ENCODE measurements around the gene REEP6.

Gene REEP6

DNA sequence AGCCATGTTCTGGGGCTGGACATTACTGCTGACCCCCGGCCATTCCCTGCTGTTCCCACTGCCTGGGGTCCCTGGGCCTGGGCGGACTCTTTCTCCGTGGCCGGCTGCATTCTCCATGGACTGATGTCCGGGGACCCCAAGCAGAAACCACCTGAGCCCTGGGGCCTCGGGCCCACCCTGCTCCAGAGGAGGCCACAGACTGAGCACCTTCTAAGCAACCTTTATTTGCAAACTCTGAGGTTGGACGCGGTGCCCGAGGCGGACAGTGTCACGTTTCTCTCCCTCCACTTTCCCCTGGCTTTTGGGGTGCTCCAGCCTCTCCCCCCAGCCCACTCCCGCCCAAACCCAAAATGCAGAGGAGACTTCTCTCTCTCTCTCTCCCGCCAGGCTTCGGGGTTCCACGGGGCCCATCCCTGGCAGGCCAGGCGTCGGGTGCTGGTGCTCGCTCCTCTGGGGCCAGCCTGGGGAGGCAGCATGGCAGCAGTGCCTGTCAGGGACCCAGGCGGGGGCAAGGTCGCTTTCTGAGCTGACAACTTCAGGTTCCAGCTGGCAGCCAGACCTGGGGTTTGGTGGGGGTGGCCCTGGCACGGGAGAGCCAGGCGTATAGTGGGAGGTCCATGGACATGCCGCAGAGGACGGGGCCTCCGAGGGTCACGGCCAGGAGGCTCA, 9.6 kb upstream of the REEP6 start:
- no peak overlapping the region for H2BK120ac ChIP-seq (ENCODE audit: low read depth, low read length)
- H3K23ac ChIP-seq (ENCODE audit: low read length in 2 of 2): no peak overlapping the region
- DNase-seq: no peak
- H3K27me3 ChIP-seq (ENCODE audit: control insufficient read depth in 1 of 2, insufficient read depth in 1 of 2, low read length in 2 of 2): no peaks in the 10 kb centered on the region
- H2BK5ac ChIP-seq (ENCODE audit: low read depth, low read length, poor library complexity, severe bottlenecking): no peak overlapping the region
- no peak overlapping the region for H2BK15ac ChIP-seq (ENCODE audit: low read depth, poor library complexity, severe bottlenecking)
- H3K4me1 ChIP-seq (ENCODE audit: control insufficient read depth, insufficient read depth, low read depth, low read length): peaks cover 6% of the 10 kb centered on the region
- peaks cover 5% of the 10 kb centered on the region for H3K79me1 ChIP-seq (replicated peaks; ENCODE audit: low read length, poor library complexity, severe bottlenecking)
- H3K9me3 ChIP-seq (ENCODE audit: control insufficient read depth, low read length): no peaks in the 10 kb centered on the region
- no peak overlapping the region for H3K14ac ChIP-seq (ENCODE audit: low read length in 2 of 2)
- WGBS: 93% methylated on average over 26 of the region's 26 CpGs
- H2AFZ ChIP-seq (ENCODE audit: low read depth, low read length): no peak overlapping the region
- no peak overlapping the region for H3K18ac ChIP-seq (ENCODE audit: low read depth in 1 of 2, low read length in 2 of 2)
- H3K9ac ChIP-seq (ENCODE audit: low read length): no peak overlapping the region
- no peak overlapping the region for H4K8ac ChIP-seq (ENCODE audit: low read length)
- H4K91ac ChIP-seq (ENCODE audit: low read length): no peak overlapping the region
- H3K36me3 ChIP-seq (ENCODE audit: control insufficient read depth in 1 of 2, insufficient read depth in 2 of 2, low read depth in 1 of 2, low read length in 2 of 2): peaks cover 5 to 18% of the 10 kb centered on the region in 2 experiments
- no peak overlapping the region for H3K4ac ChIP-seq (ENCODE audit: low read depth in 1 of 2, low read length in 2 of 2)
- no peak overlapping the region for H3K4me2 ChIP-seq (ENCODE audit: low read length, poor library complexity, severe bottlenecking)
- H2BK12ac ChIP-seq (ENCODE audit: low read length in 2 of 2): no peak overlapping the region
- no peak overlapping the region for H3K27ac ChIP-seq (ENCODE audit: low read length, poor library complexity, severe bottlenecking)
- no peak overlapping the region for H3K4me3 ChIP-seq (ENCODE audit: insufficient read depth in 1 of 2, low read depth in 1 of 2, low read length in 2 of 2)
- no peak overlapping the region for H2AK5ac ChIP-seq (ENCODE audit: low read length, severe bottlenecking)

DNA sequence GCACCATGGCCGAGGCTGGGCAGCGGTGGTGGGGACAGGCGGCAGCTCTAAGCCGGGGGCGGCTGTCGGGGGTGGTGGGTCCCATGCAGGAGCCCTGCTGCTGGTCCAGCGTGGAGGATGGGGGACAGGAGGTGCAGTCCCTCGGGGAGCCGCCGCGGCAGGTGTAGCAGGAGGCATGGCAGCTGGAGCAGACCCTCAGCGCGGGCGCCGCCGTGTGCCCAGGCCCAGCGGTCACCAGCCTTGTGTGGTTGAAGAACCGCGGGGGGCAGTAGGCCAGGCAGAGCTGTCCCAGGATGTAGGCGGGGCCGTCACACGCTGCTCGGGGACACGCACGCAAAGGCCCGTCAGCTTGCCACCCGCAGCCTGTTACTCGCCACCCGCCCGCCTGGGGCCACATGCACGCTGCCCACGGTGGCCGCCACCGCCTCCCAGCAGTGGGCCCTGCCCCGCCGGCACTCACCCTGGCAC, 9.1 kb upstream of the REEP6 start:
- Histone ChIP-seq H3K9me3 (ENCODE audit: control insufficient read depth, low read length) (no peaks in the 10 kb centered on the region), H3K18ac (ENCODE audit: low read depth in 1 of 2, low read length in 2 of 2) (no peak overlapping the region), H3K14ac (ENCODE audit: low read length in 2 of 2) (no peak overlapping the region), H2AFZ (ENCODE audit: low read depth, low read length) (no peak overlapping the region), H3K4ac (ENCODE audit: low read depth in 1 of 2, low read length in 2 of 2) (no peak overlapping the region), H3K79me1 (replicated peaks; ENCODE audit: low read length, poor library complexity, severe bottlenecking) (peaks cover 5% of the 10 kb centered on the region), H4K8ac (ENCODE audit: low read length) (no peak overlapping the region), H2BK5ac (ENCODE audit: low read depth, low read length, poor library complexity, severe bottlenecking) (no peak overlapping the region), H3K27ac (ENCODE audit: low read length, poor library complexity, severe bottlenecking) (no peak overlapping the region), H3K23ac (ENCODE audit: low read length in 2 of 2) (no peak overlapping the region), H2AK5ac (ENCODE audit: low read length, severe bottlenecking) (no peak overlapping the region), H3K4me1 (ENCODE audit: control insufficient read depth, insufficient read depth, low read depth, low read length) (peaks cover 6% of the 10 kb centered on the region), H2BK12ac (ENCODE audit: low read length in 2 of 2) (no peak overlapping the region), H3K36me3 (ENCODE audit: control insufficient read depth in 1 of 2, insufficient read depth in 2 of 2, low read depth in 1 of 2, low read length in 2 of 2) (peaks cover 5 to 20% of the 10 kb centered on the region in 2 experiments), H2BK15ac (ENCODE audit: low read depth, poor library complexity, severe bottlenecking) (no peak overlapping the region), H3K27me3 (ENCODE audit: control insufficient read depth in 1 of 2, insufficient read depth in 1 of 2, low read length in 2 of 2) (no peaks in the 10 kb centered on the region), H3K4me2 (ENCODE audit: low read length, poor library complexity, severe bottlenecking) (no peak overlapping the region), H2BK120ac (ENCODE audit: low read depth, low read length) (no peak overlapping the region), H4K91ac (ENCODE audit: low read length) (peak overlapping the region; percentile 67), H3K9ac (ENCODE audit: low read length) (no peak overlapping the region), H3K4me3 (ENCODE audit: insufficient read depth in 1 of 2, low read depth in 1 of 2, low read length in 2 of 2) (no peak overlapping the region)
- no peak for DNase-seq
- WGBS: 95% methylated on average over 31 of the region's 36 CpGs

DNA sequence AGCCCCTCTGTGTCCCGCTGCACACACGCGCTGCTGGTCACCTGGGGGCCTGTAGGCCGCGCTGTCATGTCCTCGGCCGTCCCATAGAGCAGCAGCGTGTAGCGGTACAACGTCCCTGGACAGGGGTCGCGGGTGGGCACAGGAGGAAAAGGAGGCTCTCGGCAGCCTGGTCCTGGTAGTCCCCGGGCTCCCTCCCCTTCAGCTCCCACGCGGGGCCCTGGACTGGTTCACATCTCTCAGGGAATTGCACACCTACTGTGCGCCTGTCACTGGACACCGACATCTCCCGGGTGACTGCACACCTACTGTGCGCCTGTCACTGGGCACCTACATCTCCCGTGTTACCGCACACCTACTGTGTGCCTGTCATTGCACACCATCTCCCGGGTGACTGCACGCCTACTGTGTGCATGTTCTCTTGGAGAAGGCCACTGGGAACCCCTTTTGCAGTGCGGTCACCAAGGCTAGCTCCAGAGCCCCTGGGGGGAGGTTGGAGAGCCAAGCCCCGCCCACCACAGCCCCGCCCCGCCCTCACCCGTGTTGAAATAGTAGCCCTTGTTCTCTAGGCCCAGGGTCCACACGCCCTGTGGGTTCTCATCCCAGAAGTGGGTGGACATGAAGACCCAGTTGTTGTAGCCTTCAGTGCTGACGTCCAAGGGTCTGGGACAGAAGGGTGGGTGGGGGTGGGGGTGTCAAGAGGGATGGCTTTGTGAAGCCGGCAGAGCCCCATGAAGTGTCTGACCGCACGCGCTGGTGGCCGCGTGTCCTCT, 8.4 kb upstream of the REEP6 start:
- WGBS: 91% methylated on average over 37 of the region's 37 CpGs
- Histone ChIP-seq H3K18ac (ENCODE audit: low read depth in 1 of 2, low read length in 2 of 2) (peak overlapping the region in 1 of 2 experiments; percentile 25), H3K4ac (ENCODE audit: low read depth in 1 of 2, low read length in 2 of 2) (no peak overlapping the region), H4K8ac (ENCODE audit: low read length) (no peak overlapping the region), H3K9me3 (ENCODE audit: control insufficient read depth, low read length) (no peaks in the 10 kb centered on the region), H4K91ac (ENCODE audit: low read length) (peak overlapping the region; percentile 67), H2BK120ac (ENCODE audit: low read depth, low read length) (no peak overlapping the region), H2AFZ (ENCODE audit: low read depth, low read length) (no peak overlapping the region), H3K14ac (ENCODE audit: low read length in 2 of 2) (no peak overlapping the region), H3K23ac (ENCODE audit: low read length in 2 of 2) (no peak overlapping the region), H3K27ac (ENCODE audit: low read length, poor library complexity, severe bottlenecking) (no peak overlapping the region), H3K4me3 (ENCODE audit: insufficient read depth in 1 of 2, low read depth in 1 of 2, low read length in 2 of 2) (no peak overlapping the region), H2BK15ac (ENCODE audit: low read depth, poor library complexity, severe bottlenecking) (no peak overlapping the region), H3K36me3 (ENCODE audit: control insufficient read depth in 1 of 2, insufficient read depth in 2 of 2, low read depth in 1 of 2, low read length in 2 of 2) (peaks cover under 1 to 26% of the 10 kb centered on the region in 2 experiments), H2BK12ac (ENCODE audit: low read length in 2 of 2) (no peak overlapping the region), H3K27me3 (ENCODE audit: control insufficient read depth in 1 of 2, insufficient read depth in 1 of 2, low read length in 2 of 2) (no peaks in the 10 kb centered on the region), H2BK5ac (ENCODE audit: low read depth, low read length, poor library complexity, severe bottlenecking) (no peak overlapping the region), H3K4me1 (ENCODE audit: control insufficient read depth, insufficient read depth, low read depth, low read length) (peaks cover 6% of the 10 kb centered on the region), H3K9ac (ENCODE audit: low read length) (no peak overlapping the region), H3K79me1 (replicated peaks; ENCODE audit: low read length, poor library complexity, severe bottlenecking) (peaks cover 2% of the 10 kb centered on the region), H3K4me2 (ENCODE audit: low read length, poor library complexity, severe bottlenecking) (no peak overlapping the region), H2AK5ac (ENCODE audit: low read length, severe bottlenecking) (no peak overlapping the region)
- no peak for DNase-seq

DNA sequence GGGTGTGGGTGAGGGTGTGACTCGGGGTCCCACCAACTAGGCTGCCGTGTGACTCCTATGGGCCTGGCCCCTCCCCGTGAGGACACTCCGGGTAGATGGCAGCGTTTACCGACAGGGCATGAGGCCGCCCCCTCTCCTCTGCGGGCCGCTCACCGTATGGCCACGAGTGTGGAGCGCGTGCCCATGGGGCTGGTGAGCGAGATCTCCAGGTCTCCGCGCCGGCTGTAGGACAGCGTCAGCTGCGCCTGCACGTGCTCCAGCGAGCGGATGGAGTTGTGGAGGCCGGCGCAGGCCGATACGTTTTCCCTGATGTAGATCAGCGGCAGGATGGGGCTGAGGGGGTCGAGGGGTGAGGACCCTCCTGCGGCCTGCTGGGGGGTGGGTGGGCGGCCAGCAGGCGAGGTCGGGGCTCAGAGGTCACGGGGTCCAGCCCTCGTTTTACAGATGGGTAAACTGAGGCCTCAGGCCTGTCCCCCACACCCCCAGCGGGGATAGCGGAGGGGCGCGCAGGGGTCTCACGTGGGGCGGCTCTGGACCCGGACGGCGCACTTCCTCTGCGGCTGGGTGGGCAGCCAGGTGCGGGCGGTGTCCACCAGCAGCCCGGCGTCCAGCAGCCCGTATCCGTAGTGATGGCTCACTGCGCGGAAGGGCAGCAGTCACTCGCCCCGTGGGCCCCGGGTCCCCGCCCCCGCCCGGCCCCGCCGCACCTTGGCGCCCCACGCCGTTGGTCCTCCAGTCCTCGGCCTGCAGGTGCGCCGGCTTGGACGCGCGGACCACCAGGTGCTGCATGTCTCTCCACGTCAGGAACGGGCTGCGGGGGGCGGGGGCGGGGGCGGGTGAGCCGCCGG, 7.6 kb upstream of the REEP6 start:
- H3K4me2 ChIP-seq (ENCODE audit: low read length, poor library complexity, severe bottlenecking): no peak overlapping the region
- H2BK12ac ChIP-seq (ENCODE audit: low read length in 2 of 2): no peak overlapping the region
- H3K23ac ChIP-seq (ENCODE audit: low read length in 2 of 2): no peak overlapping the region
- H4K8ac ChIP-seq (ENCODE audit: low read length): no peak overlapping the region
- no peaks in the 10 kb centered on the region for H3K79me1 ChIP-seq (replicated peaks; ENCODE audit: low read length, poor library complexity, severe bottlenecking)
- no peak overlapping the region for H3K27ac ChIP-seq (ENCODE audit: low read length, poor library complexity, severe bottlenecking)
- no peaks in the 10 kb centered on the region for H3K9me3 ChIP-seq (ENCODE audit: control insufficient read depth, low read length)
- H3K36me3 ChIP-seq (ENCODE audit: control insufficient read depth in 1 of 2, insufficient read depth in 2 of 2, low read depth in 1 of 2, low read length in 2 of 2): peaks cover 0 to 26% of the 10 kb centered on the region in 2 experiments
- H3K4ac ChIP-seq (ENCODE audit: low read depth in 1 of 2, low read length in 2 of 2): no peak overlapping the region
- H3K27me3 ChIP-seq (ENCODE audit: control insufficient read depth in 1 of 2, insufficient read depth in 1 of 2, low read length in 2 of 2): no peaks in the 10 kb centered on the region
- no peak overlapping the region for H2BK120ac ChIP-seq (ENCODE audit: low read depth, low read length)
- peak overlapping the region; percentile 18 for H4K91ac ChIP-seq (ENCODE audit: low read length)
- no peak overlapping the region for H3K18ac ChIP-seq (ENCODE audit: low read depth in 1 of 2, low read length in 2 of 2)
- H2BK15ac ChIP-seq (ENCODE audit: low read depth, poor library complexity, severe bottlenecking): no peak overlapping the region
- DNase-seq: no peak
- H2AFZ ChIP-seq (ENCODE audit: low read depth, low read length): no peak overlapping the region
- peaks cover 2% of the 10 kb centered on the region for H3K4me1 ChIP-seq (ENCODE audit: control insufficient read depth, insufficient read depth, low read depth, low read length)
- H3K14ac ChIP-seq (ENCODE audit: low read length in 2 of 2): no peak overlapping the region
- no peak overlapping the region for H2BK5ac ChIP-seq (ENCODE audit: low read depth, low read length, poor library complexity, severe bottlenecking)
- H3K9ac ChIP-seq (ENCODE audit: low read length): no peak overlapping the region
- H2AK5ac ChIP-seq (ENCODE audit: low read length, severe bottlenecking): no peak overlapping the region
- WGBS: 93% methylated on average over 74 of the region's 77 CpGs
- no peak overlapping the region for H3K4me3 ChIP-seq (ENCODE audit: insufficient read depth in 1 of 2, low read depth in 1 of 2, low read length in 2 of 2)
